Occipital lobe (tissue), 2 donors: ENCODE data around the gene FREM3. TPM values are rescaled to one million over a fixed set of nuclear protein-coding genes. Genes with fewer than 3 reads are reported as not detected.

ENCODE experiments used
- DNase-seq: peaks from one replicate; lab custom pipeline; 2025; lab: John Stamatoyannopoulos, UW
- total RNA-seq: library from RNA; depleted of rRNA; stranded (reverse); fragments of >200 nt; gene quantifications from one replicate; pipeline ENCODE4 v1.2.3, GENCODE V29; 2014

Gene FREM3
- total RNA-seq, 1 donor from 2014 or later = 0.16 TPM

DNA sequence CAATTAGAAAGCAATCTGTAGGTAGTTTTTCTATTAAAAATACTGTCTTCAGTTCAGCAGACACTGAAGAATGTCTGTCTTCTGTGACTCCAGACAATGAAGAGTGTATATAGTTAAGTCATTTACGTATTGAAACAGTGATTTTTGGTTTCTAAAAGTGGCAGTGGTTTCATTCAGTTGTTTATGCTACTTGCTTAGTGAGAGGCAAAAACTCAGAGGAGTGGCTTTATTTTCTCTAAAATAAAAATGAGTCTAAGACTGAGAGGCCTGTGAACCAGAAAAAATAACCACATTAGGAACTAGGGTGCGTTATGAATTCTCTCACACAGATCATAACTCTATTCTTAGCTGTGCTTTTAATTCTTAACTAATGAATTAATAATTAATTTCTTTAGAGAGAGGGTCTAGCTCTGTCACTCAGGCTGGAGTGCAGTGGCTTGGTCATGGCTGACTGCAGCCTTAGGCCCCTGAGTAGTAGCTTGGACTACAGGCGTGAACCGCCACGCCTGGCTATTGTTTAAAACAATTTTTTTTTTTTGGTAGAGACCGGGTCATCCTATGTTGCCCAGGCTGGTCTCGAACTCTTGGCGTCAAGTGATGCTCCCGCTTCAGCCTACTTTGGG is 31.4 kb downstream of the FREM3 start:
- no peak for DNase-seq

DNA sequence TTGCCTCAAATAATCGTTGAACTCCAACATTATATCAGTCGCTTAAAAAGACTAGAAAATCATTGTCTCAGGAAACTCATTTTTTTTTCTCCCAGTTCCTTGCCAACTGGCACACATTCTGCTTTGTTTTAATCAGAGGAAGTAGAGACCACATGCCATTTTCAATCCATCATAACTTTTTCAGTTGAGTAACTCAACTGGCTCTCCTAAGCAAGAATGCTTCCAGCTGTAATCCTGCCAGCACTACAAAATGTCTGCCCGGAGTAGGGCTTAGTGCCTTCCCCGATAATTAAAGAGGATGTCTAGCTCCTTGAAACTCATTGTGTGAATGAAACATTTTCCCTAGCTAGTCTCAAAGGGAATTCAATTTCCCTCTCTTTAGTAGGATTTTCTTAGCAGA is 33.0 kb downstream of the FREM3 start:
- DNase-seq = no peak

DNA sequence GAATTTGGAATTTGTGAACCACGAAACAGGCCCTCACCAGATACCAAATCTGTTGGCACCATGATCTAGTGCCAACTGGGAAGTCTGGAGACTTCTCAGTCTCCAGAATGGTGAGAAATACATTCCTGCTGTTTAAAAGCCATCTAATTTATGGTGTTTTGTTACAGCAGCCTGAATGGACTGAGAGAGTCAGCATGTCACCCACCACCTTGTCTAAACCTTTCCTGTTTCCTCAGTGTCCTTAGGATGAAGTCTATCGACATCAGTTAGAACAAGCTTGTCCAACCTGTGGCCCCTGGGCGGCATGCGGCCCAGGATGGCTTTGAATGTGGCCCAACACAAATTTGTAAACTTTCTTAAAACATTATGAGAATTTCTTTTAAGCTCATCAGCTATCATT is 42.1 kb downstream of the FREM3 start:
- DNase-seq = no peak

DNA sequence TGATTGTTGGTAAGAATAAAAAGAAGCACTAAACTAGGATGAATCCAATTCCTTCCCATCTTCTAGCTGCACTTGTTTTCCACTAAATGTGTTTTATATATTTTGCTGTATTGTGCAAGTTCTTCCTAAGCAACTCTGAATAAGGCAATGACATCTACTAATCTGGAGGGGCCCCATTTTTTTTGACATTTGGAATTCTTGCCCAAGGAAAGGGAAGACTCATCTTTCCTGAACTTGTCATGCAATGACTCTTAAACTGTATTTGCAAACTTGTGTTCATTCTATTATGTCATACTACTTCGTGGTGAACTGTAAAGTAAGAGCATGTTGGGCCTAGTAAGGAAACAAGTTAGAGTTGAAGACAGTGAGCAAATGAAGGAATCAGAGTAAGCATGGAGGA is 45.9 kb downstream of the FREM3 start:
- DNase-seq = no peak

DNA sequence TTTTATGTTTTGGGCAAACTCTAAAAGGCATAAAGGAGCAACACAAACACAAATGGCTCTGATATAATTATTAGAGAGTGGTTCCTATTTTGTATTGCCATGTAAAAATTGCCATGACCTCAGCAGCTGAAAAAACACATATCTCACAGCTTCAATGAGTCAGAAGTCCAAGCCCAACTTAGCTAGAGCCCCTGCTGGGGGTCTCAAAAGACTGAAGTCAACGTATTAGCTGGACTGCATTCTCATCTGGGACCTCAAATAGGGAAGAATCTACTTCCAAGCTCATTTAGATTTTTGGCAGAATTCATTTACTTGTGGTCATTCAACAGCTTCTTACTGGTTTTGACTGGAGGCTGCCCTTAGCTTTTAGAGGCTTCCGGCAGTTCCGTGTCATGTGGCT is 47.4 kb downstream of the FREM3 start:
- DNase-seq = no peak

DNA sequence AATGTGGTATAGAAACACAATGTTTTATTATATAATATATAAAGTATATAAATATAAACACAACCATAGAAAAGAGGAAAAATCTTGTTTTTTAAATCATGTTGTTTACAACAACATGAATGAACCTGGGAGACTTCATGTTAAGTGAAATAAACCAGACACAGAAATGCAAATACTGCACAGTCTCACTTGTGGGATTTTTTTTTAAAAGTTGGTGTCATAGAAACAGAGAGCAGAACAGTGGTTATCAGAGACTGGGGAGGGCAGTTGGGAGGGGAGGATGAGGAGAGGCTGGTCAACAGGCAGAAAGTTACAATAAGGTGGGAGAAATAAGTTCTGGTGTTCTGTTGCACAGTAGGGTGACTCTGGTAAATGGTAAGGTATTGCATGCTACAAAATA is 57.1 kb downstream of the FREM3 start:
- no peak for DNase-seq

DNA sequence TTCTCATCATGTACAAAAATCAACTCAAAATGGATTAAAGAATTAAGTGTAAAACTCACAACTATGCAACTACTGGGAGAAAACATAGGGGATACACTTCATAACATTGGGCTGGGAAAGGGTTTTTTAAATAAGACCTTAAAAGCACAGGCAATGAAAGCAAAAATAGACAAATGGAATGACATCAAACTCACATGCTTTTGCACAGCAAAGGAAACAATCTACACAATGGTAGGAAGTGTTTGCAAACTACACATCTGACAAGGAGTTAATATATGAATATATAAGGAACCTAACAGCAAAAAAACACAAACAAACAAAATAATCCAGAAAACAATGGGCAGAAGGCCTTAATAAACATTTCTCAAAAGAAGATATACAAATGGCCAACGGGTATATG is 57.9 kb downstream of the FREM3 start:
- DNase-seq = no peak

DNA sequence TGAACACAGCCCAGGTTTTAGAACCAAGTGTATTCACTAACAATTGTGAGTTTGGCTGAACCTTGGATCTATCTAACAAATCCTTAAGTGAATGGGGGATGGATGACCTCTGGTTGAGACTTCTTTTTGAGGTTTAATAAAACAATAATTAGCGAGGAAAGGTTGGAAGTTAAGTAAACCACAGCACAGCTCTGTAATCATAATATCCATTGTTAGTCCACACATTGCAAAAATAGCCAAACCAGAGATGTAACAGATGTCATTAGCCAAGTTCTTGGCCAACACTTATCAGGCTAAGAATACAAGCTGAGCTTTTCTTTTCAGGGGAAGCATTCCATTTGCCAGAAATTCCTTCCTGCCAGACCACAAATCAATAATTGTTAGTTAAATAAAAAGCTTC is 59.1 kb downstream of the FREM3 start:
- no peak for DNase-seq

DNA sequence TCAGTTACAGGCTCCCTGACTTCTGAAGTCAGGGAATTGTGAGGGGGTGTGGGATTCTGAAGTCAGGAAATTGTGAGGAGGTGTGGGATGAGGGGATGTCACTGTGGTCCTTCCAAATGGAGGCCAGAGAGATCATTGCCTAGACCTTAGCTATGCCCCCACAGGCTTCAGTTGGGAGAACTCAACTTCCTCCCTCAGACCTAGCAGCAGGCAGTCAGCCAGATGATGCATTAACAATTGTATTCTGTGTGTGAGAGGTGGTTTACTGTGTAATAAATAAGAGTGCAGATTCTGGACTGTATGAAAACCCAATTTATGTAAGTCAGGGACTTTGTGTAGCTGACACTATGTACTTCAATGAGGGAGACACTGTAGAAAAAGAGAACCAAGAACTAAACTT is 65.7 kb downstream of the FREM3 start:
- DNase-seq = no peak

DNA sequence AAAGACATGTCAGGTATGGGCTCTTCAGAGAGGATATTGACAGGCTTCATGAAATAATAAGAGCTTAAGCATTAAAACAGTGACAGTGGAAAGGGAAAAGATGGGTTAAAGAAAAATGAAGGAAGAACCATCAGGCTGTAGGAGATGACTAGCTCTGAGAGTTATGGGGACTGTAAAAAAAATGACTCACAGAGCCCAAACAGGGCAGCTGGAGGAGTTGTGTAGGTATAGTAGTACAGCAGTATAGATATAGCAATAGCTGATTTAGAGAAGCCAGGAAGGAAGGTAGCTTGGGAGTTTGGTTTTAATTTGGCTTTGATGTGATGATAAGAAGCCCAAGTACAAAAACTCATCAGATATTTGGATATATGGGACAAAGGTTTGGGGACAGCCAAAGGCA is 66.6 kb downstream of the FREM3 start:
- DNase-seq = no peak

DNA sequence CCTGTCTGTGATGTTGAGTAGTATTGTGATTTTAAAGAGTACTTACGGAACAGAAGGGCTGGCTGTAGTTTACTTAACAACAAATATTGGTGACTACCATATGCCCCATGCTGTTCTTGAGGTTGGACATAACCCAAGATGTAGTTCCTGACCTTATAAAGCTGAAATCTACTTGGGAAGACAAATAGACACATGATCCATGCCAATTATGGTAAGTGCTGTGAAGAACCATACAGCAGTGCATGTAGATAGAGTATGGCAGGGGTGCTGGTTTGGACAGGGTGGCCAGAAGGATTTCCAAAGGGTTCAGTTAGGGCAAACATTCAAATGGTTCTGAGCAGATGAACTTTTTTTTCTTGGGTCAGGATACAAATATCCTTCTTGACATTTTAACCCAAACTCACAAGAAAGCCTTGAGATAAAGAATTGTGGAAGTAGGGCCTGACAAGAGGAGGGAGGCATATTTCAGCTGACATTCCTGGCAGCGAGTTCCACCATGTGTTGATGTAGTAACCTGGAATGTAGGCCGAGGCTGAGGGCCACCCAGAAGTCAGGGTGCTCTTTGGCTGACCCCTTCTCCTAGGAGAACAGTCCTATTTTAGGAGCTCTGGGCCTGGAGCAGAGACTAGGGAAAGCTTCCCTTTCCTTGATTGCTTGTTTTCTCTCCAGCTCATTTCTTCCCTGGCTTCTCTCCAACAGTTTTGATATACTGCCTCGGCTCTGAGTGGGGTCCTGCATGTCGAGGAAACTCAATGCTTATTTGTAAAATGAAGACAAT is 74.2 kb downstream of the FREM3 start:
- DNase-seq = no peak

DNA sequence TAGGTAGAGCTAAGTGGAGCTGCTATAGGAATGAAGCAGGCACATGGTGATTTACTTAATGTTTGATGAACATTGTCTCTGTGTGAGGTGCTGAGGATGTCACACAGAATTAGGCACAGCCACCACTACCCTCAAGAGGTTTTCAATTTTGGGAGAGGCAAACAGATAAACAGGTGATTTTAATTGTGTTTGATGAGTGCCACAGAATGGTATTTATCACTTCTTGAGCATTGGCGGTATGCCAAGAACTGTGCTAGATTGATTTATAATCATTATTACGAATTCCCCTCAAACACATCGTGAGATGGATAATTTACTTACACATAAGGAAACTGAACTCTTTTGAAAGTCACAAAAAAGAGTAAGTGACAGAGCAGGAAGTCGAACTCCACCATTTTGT is 74.8 kb downstream of the FREM3 start:
- DNase-seq = no peak

DNA sequence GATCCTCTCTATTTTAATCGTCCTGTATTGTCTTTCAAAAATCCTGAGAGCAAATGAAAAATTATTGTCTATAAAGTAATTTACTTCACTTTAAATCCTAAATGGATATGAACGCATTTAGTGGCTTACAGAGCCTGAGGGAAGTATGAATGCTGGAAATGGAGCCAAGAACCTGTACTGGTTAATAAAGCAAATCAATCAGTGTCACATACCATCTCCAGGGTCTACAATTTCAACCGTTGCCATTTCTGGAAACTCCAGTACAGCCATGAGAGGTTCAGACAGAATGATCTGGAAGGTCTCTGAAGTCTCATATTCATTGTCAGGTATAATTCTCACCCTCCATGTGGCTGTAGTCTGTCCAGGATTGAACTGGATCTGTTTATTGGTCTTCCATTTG is 76.6 kb downstream of the FREM3 start:
- no peak for DNase-seq

DNA sequence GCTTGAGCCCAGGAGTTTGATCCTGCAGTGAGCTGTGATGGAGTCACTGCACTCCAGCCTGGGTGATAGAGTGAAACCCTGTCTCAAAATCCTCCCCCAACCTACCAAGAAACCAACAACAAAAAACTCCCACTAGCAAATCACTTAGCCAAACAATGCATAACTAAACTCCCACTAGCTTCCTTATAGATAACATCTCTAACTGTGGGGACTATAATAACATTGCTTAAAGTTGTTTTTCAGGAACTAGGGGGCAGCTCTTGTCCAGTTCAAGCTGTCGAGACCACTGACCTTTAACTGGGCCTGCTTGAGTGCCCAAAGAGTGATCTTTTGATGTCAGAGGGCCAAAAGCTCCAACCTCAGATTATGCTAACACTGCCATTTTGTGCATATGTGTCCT is 81.7 kb downstream of the FREM3 start:
- DNase-seq = no peak

DNA sequence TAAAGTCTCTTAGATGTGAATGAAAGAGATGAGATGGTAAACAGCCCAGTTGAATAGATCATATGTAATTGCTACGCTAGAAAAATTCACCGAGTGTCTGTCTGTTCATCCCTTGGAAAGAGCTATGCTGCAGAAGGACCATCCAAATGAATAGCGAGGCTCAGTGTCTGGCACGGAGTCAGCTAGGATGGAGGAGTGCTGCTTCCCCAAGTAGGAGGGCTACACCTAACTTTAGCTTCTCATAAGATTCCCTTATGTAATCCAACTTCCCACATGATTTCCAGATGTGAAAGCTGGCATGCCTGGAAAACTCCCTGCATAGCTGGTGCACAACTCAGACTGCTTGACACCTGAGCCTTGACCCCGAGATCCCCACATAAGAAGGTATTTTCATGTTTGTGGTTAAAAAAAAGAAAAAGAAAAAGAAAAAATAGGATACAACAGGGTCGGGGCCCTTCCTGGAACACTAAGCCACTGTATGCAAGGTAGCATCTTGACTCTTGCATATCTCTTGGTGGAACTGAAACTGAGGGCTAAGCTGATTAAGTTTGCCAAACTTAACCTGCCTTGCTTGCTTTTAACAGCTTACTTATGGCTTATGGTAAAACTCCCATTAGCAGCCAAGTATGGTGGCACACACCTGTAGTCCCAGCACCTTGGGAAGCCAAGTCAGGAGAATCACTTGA is 82.3 kb downstream of the FREM3 start:
- no peak for DNase-seq

DNA sequence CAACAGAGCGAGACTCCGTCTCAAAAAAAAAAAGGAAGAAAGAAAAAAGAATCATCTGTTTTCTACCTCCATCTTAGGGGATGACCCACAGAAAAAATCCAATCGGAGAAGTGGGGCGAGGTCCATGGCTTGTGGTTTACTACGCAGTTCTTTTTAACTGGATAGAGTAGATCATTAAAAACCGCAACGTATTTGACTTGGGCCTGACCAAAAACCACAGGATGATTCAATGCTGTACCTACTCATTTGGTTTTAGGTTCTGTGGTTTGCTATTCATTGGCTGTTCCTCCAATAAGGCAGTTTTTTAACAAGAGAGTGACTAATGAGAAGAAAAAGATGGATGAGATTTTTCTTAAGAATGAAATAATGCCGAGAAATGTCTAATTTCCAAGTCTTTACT is 83.7 kb downstream of the FREM3 start:
- DNase-seq = no peak

DNA sequence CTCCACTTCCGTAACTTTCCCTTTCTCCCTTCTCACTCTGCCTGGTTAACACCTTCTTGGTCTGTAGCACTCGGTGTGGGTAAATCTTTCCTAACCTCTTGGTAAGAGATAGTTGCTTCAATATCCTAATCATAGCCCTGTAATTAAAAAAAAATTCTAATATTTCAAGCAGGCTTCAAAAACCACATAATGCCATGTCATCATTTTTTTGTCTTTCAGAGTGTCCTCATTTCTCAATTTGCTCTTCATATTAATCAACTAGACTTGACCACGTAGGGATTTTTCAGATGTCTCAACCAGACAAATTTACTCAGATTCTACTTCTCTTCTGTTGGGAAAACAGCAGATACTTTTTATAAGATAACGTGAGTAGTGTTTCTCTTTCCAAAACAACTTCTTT is 91.0 kb downstream of the FREM3 start:
- DNase-seq = no peak

DNA sequence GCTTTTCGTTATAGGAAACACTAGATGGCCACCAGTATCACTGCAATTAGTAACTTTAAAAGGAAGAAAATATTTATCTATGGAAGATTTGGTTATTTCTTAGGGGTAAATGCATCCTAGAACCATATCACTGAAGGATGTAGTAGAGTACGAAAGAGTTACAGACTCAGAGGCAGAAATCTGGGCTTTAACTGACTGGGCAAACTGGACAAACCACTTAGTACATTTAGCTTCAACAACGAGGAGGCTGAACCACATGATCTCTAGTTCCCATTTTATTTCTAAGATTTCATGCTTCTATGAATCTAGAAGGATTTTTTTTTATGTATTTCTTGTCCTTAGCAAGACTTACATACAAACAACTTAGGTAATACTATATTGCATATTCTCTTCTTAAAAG is 94.0 kb downstream of the FREM3 start:
- DNase-seq = no peak

DNA sequence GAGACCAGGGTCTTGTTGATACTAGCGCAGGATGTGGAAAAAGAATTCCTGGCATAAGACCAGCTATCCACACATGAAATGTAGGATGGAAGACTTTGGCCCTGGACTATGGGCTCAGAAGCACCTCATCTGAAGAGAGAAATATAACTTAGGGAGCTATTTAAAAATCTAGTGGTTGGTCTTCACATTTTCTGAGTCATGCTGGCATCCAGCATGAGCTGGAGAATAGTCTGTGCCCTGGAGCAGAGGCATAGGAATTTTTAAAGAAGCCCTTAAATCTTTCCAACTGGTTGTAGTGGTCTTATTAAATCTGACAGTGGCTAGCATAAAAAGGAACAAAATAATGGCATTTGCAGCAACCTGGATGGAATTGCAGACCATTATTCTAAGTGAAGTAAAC is 100.6 kb downstream of the FREM3 start:
- DNase-seq = no peak

DNA sequence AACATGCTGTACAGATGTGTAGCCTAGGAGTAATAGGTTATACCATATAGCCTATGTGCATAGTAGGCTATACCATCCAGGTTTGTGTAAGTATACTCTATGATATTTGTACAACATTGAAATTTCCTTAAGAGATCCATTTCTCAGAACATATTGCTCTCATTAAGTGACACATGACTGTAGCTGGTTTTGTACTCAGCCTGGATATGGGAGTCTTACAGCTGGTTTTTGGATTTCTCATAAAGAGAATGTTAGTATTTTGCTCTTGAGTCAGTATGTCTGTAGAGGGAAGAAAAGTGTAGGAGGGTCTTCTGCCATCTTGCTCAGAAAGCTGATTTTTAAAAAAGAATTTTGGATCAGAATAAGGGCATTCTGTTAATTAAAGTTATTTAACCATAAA is 101.7 kb downstream of the FREM3 start:
- no peak for DNase-seq

DNA sequence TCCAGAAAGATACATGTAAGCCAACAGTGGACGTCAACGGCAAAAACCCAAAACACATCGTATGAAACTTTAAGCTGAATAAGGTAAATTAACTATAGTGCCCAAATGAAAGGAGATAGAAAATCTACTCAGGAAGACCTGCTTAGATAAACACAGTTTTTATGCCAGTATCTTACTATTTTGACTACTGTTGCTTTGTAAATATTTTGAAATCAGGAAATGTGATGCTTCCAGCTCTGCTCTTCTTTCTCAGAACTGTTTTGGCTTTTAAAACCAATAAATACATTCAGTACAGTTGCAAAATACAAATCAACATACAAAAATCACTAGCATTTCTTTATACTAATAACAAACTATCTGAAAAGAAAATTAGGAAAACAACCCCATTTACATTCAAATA is 103.2 kb downstream of the FREM3 start:
- DNase-seq = no peak

DNA sequence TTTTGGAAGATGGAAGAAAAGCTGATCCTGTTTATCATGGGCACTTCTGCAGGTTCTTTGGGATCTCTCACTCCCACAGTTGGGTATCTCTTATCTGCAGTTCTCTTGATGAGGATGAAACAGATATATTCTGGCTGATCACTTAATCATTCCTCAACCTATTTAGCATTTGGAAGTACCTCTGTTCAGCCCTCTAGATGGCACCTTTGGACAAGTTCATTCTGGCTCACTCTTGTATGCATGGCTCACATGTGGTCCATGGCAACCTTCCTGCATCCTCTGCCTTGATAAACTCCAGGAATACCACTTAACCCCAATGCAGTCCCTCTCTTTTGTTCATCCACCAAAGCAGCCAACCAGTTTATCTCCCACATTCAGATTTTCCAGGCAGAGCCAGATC is 112.8 kb downstream of the FREM3 start:
- no peak for DNase-seq

DNA sequence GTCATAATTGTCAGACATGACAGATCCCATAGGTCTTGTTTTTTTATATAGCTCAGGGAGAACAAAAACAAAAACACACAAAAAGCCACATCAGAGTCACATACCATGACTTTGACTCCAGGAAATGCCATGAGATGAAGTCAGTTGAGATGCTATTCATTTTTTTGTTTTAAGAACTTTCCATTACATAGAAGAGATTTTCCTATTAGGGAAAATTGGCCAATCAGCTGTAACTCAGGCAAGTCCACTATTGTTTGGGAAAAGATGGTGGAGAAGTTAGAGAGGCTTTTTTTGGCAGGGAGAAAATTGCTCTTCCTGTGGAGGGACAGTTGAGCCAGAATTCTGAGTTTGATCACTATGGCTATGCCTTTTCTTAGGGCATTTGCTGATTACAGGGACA is 114.4 kb downstream of the FREM3 start:
- no peak for DNase-seq
